ENCODE data around the gene SERTM2. TPM values are rescaled to one million over a fixed set of nuclear protein-coding genes. Genes with fewer than 3 reads are reported as not detected.

Gene SERTM2
- polyA plus RNA-seq, 1 donor from 2014 or later, result not detected

DNA sequence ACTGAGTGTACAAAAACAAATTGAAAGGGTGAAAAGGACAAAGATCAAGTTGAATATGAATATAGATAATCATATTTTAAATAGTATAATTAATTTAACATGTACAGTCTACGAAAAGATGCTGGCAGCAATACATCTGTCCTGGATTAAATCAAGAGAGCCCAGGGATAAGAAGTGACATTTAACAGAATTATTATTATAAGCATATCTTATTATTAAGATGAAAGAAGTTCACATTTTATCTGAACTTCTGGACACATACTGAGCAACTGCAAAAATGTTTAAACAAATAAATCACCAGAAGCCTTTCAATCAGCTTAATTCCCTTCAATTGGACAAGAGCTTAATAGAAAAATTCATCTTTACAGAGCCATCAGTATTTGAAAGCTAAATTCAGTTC is 50.4 kb downstream of the SERTM2 start:
- TF ChIP-seq EZH2 (IDR thresholded peaks at IDR 0.05; ENCODE audit: borderline replicate concordance, insufficient read depth, low read length, poor library complexity, severe bottlenecking) (no peak), POLR2AphosphoS5 (IDR thresholded peaks at IDR 0.05) (no peak), MXI1 (conservative IDR thresholded peaks at IDR 0.05; ENCODE audit: poor library complexity, severe bottlenecking) (no peak)
- TF ChIP-seq, protein P1, sequence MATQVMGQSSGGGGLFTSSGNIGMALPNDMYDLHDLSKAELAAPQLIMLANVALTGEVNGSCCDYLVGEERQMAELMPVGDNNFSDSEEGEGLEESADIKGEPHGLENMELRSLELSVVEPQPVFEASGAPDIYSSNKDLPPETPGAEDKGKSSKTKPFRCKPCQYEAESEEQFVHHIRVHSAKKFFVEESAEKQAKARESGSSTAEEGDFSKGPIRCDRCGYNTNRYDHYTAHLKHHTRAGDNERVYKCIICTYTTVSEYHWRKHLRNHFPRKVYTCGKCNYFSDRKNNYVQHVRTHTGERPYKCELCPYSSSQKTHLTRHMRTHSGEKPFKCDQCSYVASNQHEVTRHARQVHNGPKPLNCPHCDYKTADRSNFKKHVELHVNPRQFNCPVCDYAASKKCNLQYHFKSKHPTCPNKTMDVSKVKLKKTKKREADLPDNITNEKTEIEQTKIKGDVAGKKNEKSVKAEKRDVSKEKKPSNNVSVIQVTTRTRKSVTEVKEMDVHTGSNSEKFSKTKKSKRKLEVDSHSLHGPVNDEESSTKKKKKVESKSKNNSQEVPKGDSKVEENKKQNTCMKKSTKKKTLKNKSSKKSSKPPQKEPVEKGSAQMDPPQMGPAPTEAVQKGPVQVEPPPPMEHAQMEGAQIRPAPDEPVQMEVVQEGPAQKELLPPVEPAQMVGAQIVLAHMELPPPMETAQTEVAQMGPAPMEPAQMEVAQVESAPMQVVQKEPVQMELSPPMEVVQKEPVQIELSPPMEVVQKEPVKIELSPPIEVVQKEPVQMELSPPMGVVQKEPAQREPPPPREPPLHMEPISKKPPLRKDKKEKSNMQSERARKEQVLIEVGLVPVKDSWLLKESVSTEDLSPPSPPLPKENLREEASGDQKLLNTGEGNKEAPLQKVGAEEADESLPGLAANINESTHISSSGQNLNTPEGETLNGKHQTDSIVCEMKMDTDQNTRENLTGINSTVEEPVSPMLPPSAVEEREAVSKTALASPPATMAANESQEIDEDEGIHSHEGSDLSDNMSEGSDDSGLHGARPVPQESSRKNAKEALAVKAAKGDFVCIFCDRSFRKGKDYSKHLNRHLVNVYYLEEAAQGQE (IDR thresholded peaks at IDR 0.05; ENCODE audit: borderline replicate concordance), result no peak
- TF ChIP-seq, protein P2, sequence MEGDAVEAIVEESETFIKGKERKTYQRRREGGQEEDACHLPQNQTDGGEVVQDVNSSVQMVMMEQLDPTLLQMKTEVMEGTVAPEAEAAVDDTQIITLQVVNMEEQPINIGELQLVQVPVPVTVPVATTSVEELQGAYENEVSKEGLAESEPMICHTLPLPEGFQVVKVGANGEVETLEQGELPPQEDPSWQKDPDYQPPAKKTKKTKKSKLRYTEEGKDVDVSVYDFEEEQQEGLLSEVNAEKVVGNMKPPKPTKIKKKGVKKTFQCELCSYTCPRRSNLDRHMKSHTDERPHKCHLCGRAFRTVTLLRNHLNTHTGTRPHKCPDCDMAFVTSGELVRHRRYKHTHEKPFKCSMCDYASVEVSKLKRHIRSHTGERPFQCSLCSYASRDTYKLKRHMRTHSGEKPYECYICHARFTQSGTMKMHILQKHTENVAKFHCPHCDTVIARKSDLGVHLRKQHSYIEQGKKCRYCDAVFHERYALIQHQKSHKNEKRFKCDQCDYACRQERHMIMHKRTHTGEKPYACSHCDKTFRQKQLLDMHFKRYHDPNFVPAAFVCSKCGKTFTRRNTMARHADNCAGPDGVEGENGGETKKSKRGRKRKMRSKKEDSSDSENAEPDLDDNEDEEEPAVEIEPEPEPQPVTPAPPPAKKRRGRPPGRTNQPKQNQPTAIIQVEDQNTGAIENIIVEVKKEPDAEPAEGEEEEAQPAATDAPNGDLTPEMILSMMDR (IDR thresholded peaks at IDR 0.05; ENCODE audit: poor library complexity, severe bottlenecking), result no peak
- no peaks in the 10 kb centered on the region for H3K27me3 ChIP-seq (ENCODE audit: insufficient read depth, low read depth, low read length)

DNA sequence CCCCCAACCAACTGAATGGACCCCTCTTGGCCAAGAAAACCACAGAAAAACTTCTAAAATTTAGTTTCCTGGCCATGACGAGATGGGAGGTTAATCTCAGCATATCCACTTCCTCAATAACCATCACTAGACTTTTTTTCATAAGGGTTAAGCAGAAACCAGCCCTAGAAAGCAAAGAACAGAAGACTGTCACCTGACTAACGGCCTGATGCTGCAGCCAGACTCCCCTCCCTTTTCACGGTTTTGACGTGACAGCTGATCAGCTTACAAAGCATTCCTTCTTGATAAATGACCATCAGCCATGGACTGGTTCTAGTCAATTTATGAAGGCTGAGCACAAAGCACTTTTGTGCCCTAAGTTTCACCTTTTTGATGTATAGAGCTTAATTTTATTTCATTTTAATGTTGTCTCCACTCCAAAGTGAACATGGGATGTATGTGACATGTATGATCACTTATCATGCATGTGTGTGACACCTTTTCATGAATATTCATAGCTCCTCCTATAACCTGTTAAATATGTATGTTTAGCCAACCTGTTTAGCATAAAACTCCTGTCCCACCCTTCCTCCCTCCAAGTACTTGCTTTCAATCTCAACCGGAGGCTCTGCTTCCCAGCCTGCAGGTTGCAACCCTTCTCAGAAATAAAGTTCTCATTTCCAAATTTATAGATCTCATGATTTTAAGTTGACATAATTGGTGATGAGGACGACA is 56.3 kb downstream of the SERTM2 start:
- no peaks in the 10 kb centered on the region for H3K9me2 ChIP-seq (ENCODE audit: insufficient read depth, low read length)
- no peaks in the 10 kb centered on the region for H3K36me3 ChIP-seq (ENCODE audit: insufficient read depth, low read length)
- H4K20me1 ChIP-seq (ENCODE audit: insufficient read depth), result no peaks in the 10 kb centered on the region
- H3K27me3 ChIP-seq (ENCODE audit: insufficient read depth, low read depth, low read length), result no peaks in the 10 kb centered on the region
- no peak for TF ChIP-seq RAD21 (conservative IDR thresholded peaks at IDR 0.05)
- TF ChIP-seq POLR2AphosphoS5 (IDR thresholded peaks at IDR 0.05), result no peak
- TF ChIP-seq EP300 (conservative IDR thresholded peaks at IDR 0.05; ENCODE audit: poor library complexity, severe bottlenecking), result no peak
- TF ChIP-seq EZH2 (IDR thresholded peaks at IDR 0.05; ENCODE audit: borderline replicate concordance, insufficient read depth, low read length, poor library complexity, severe bottlenecking), result no peak
- TF ChIP-seq SMC3 (conservative IDR thresholded peaks at IDR 0.05; ENCODE audit: poor library complexity), result no peak
- TF ChIP-seq MXI1 (conservative IDR thresholded peaks at IDR 0.05; ENCODE audit: poor library complexity, severe bottlenecking), result no peak
- TF ChIP-seq, protein P2 (IDR thresholded peaks at IDR 0.05; ENCODE audit: poor library complexity, severe bottlenecking), result no peak
- TF ChIP-seq TAF1 (IDR thresholded peaks at IDR 0.05; ENCODE audit: low read depth), result no peak
- TF ChIP-seq, protein P1 (IDR thresholded peaks at IDR 0.05; ENCODE audit: borderline replicate concordance), result no peak
- no peak overlapping the region for H3K27ac ChIP-seq (ENCODE audit: low read length)
- no peak overlapping the region for H3K9ac ChIP-seq (ENCODE audit: low read length)
- no peaks in the 10 kb centered on the region for H3K9me3 ChIP-seq (ENCODE audit: low read length)
- no peaks in the 10 kb centered on the region for H3F3A ChIP-seq (ENCODE audit: insufficient read depth, low read length, poor library complexity, severe bottlenecking)
- no peak overlapping the region for H3K4me2 ChIP-seq (ENCODE audit: low read length)
- no peaks in the 10 kb centered on the region for H3K79me2 ChIP-seq (replicated peaks; ENCODE audit: insufficient read depth, low read length)
- H2AFZ ChIP-seq (ENCODE audit: low read depth, low read length), result no peak overlapping the region
- H3K4me3 ChIP-seq (ENCODE audit: low read length), result no peak overlapping the region

More for the DNA sequence above, 50.4 kb downstream of the SERTM2 start:
- Histone ChIP-seq H3K9me3 (ENCODE audit: low read length) (no peaks in the 10 kb centered on the region), H3K27ac (ENCODE audit: low read length) (no peak overlapping the region), H3K9ac (ENCODE audit: low read length) (no peak overlapping the region), H2AFZ (ENCODE audit: low read depth, low read length) (no peak overlapping the region), H3K79me2 (replicated peaks; ENCODE audit: insufficient read depth, low read length) (no peaks in the 10 kb centered on the region), H3K4me3 (ENCODE audit: low read length) (no peak overlapping the region), H3K36me3 (ENCODE audit: insufficient read depth, low read length) (no peaks in the 10 kb centered on the region), H3K9me2 (ENCODE audit: insufficient read depth, low read length) (no peaks in the 10 kb centered on the region), H3F3A (ENCODE audit: insufficient read depth, low read length, poor library complexity, severe bottlenecking) (no peaks in the 10 kb centered on the region), H4K20me1 (ENCODE audit: insufficient read depth) (no peaks in the 10 kb centered on the region), H3K4me2 (ENCODE audit: low read length) (no peak overlapping the region)
